ENCODE data around the gene GABRB1.

The GABRB1 gene

GRCh38 chr4:47381172-47381571 is 349.8 kb downstream of the GABRB1 start (continued):
- TF ChIP-seq ZNF280D (tag by site-specific recombination; IDR thresholded peaks at IDR 0.05) (no peak), GLI2 (tag by site-specific recombination; IDR thresholded peaks at IDR 0.05; ENCODE audit: borderline replicate concordance, low read depth) (no peak), IKZF3 (tag by site-specific recombination; IDR thresholded peaks at IDR 0.05) (no peak), ZSCAN18 (tag by site-specific recombination; IDR thresholded peaks at IDR 0.05) (no peak), ZNF488 (tag by site-specific recombination; IDR thresholded peaks at IDR 0.05) (no peak), ZNF544 (tag by site-specific recombination; IDR thresholded peaks at IDR 0.05) (no peak), BCL11A (tag by site-specific recombination; IDR thresholded peaks at IDR 0.05; ENCODE audit: low read depth) (no peak), ZNF596 (tag by site-specific recombination; IDR thresholded peaks at IDR 0.05) (no peak), ZNF785 (tag by site-specific recombination; IDR thresholded peaks at IDR 0.05) (no peak), ZNF37A (tag by site-specific recombination; IDR thresholded peaks at IDR 0.05) (no peak), ZNF140 (tag by site-specific recombination; IDR thresholded peaks at IDR 0.05) (no peak), ZNF623 (tag by site-specific recombination; IDR thresholded peaks at IDR 0.05) (no peak), ZNF518A (tag by site-specific recombination; conservative IDR thresholded peaks at IDR 0.05; ENCODE audit: low read depth) (no peak), ZSCAN5A (tag by site-specific recombination; IDR thresholded peaks at IDR 0.05) (no peak), ZNF398 (tag by site-specific recombination; IDR thresholded peaks at IDR 0.05) (no peak)
